ENCODE data around the gene ANGEL2.

DNA sequence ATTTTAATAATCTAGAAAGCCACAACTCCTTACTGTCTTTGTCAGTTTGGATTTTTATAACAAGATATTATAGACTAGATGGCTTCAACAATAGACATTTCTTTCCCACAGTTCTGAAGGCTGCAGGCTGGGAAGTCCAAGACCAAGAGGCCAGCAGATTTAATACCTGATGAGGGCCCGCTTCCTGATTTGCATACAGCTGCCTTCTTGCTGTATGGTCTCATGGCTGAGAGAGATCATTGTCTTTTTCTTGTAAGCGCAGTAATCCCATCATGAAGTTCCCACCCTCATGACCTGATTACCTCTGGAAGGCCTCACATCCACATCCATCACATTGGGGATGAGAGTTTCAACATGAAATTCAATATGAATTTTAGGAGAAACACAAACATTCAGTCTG lies 45.2 kb upstream of the ANGEL2 start:
- TF ChIP-seq, protein P1, sequence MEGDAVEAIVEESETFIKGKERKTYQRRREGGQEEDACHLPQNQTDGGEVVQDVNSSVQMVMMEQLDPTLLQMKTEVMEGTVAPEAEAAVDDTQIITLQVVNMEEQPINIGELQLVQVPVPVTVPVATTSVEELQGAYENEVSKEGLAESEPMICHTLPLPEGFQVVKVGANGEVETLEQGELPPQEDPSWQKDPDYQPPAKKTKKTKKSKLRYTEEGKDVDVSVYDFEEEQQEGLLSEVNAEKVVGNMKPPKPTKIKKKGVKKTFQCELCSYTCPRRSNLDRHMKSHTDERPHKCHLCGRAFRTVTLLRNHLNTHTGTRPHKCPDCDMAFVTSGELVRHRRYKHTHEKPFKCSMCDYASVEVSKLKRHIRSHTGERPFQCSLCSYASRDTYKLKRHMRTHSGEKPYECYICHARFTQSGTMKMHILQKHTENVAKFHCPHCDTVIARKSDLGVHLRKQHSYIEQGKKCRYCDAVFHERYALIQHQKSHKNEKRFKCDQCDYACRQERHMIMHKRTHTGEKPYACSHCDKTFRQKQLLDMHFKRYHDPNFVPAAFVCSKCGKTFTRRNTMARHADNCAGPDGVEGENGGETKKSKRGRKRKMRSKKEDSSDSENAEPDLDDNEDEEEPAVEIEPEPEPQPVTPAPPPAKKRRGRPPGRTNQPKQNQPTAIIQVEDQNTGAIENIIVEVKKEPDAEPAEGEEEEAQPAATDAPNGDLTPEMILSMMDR (conservative IDR thresholded peaks at IDR 0.05; ENCODE audit: low read length): no peak
- TF ChIP-seq EZH2phosphoT487 (IDR thresholded peaks at IDR 0.05; ENCODE audit: borderline replicate concordance): no peak
